Nephron (organoid): ENCODE measurements around the gene PLIN4.

Experiments
- H3K27ac Mint-ChIP-seq, 3 experiments: 2 replicates each; pipeline ENCODE4 v1.8.0; 2020; ENCODE audit warnings: mixed read lengths in 3 of 3, mild to moderate bottlenecking in 2 of 3, moderate library complexity in 1 of 3
- H3K27me3 Mint-ChIP-seq: 2 replicates; pipeline ENCODE4 v1.8.0; 2021; ENCODE audit warnings: low read depth, mild to moderate bottlenecking, moderate library complexity, mixed read lengths
- H3K36me3 Mint-ChIP-seq: 2 replicates; pipeline ENCODE4 v1.8.0; 2020; ENCODE audit warnings: low read depth, mixed read lengths
- H3K4me1 Mint-ChIP-seq: 2 replicates; pipeline ENCODE4 v1.8.0; 2020; ENCODE audit warnings: mixed read lengths
- H3K4me3 Mint-ChIP-seq, 3 experiments: 2 replicates each; pipeline ENCODE4 v1.8.0; 2020; ENCODE audit warnings: mild to moderate bottlenecking in 3 of 3, mixed read lengths in 3 of 3, moderate library complexity in 2 of 3
- H3K9me3 Mint-ChIP-seq: 2 replicates; pipeline ENCODE4 v1.8.0; 2020; ENCODE audit warnings: mixed read lengths
- TF ChIP-seq, protein P1 (sequence below), 3 experiments: fragments of 200-600 bp; sonication (generic); IDR thresholded peaks; one replicate each; pipeline ENCODE4 v1.5.0; 2021; ENCODE audit warnings: antibody characterized with exemption in 3 of 3; ENCODE audit not compliant: unreplicated experiment in 3 of 3

Gene PLIN4

GRCh38 chr19:4464815-4465581 lies 53.3 kb downstream of the PLIN4 start:
- no peak overlapping the region for H3K27ac Mint-ChIP-seq
- H3K4me3 Mint-ChIP-seq: no peak overlapping the region
- H3K4me1 Mint-ChIP-seq: no peaks in the 10 kb centered on the region
- no peaks in the 10 kb centered on the region for H3K9me3 Mint-ChIP-seq
- no peaks in the 10 kb centered on the region for H3K27me3 Mint-ChIP-seq
- TF ChIP-seq, protein P1, sequence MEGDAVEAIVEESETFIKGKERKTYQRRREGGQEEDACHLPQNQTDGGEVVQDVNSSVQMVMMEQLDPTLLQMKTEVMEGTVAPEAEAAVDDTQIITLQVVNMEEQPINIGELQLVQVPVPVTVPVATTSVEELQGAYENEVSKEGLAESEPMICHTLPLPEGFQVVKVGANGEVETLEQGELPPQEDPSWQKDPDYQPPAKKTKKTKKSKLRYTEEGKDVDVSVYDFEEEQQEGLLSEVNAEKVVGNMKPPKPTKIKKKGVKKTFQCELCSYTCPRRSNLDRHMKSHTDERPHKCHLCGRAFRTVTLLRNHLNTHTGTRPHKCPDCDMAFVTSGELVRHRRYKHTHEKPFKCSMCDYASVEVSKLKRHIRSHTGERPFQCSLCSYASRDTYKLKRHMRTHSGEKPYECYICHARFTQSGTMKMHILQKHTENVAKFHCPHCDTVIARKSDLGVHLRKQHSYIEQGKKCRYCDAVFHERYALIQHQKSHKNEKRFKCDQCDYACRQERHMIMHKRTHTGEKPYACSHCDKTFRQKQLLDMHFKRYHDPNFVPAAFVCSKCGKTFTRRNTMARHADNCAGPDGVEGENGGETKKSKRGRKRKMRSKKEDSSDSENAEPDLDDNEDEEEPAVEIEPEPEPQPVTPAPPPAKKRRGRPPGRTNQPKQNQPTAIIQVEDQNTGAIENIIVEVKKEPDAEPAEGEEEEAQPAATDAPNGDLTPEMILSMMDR (IDR thresholded peaks at IDR 0.05; ENCODE audit: unreplicated experiment in 3 of 3): no peak
- H3K36me3 Mint-ChIP-seq: no peaks in the 10 kb centered on the region

- H3K27ac Mint-ChIP-seq: peak within 1 kb of the TSS; percentile 99
- no peaks in the 10 kb centered on the region for H3K9me3 Mint-ChIP-seq
- peak within 1 kb of the TSS; percentile 96 to 98 (median 96) for H3K4me3 Mint-ChIP-seq
- H3K4me1 Mint-ChIP-seq: peaks cover 21% of the 10 kb centered on the region
- H3K36me3 Mint-ChIP-seq: peaks cover 4% of the 10 kb centered on the region
- TF ChIP-seq, protein P1 (IDR thresholded peaks at IDR 0.05; ENCODE audit: unreplicated experiment in 3 of 3): no peak
- H3K27me3 Mint-ChIP-seq: no peaks in the 10 kb centered on the region
Observed at GRCh38 chr19:4457654-4458395, 60.5 kb downstream of the PLIN4 start, which contains the start of gene UBXN6. TSS of gene UBXN6 (minus strand) at chr19:4457794. CDS start at chr19:4457697, 97 bp downstream.

GRCh38 chr19:4456843-4457653 lies 61.2 kb downstream of the PLIN4 start:
- no peaks in the 10 kb centered on the region for H3K27me3 Mint-ChIP-seq

DNA sequence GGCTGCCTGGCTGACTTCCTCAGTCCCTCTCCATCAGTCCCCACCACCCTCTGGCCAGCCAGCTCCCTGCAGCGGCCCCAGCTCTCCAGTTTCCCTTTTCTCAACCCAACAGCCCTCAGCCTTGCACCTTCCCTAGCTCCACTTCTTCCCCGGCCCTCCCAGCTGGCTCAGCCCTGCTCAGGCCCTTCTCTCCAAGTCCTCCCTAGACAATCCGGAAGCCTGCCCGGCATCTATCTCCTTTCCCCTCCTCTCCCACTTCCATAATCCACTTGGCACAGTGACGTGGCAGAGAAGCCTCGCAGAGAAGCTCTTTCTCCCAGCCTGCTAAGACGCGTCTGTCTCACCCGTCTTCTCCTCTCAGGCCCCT lies 61.8 kb downstream of the PLIN4 start:
- Mint-ChIP-seq H3K4me1 (peaks cover 21% of the 10 kb centered on the region), H3K4me3 (peak overlapping the region; percentile 96 to 98 (median 96)), H3K36me3 (peaks cover 4% of the 10 kb centered on the region), H3K27ac (peak overlapping the region; percentile 99), H3K27me3 (no peaks in the 10 kb centered on the region), H3K9me3 (no peaks in the 10 kb centered on the region)
- TF ChIP-seq, protein P1 (IDR thresholded peaks at IDR 0.05; ENCODE audit: unreplicated experiment in 3 of 3): no peak

More at GRCh38 chr19:4456843-4457653, 61.2 kb downstream of the PLIN4 start:
- TF ChIP-seq, protein P1 (IDR thresholded peaks at IDR 0.05; ENCODE audit: unreplicated experiment in 3 of 3): no peak
- H3K27ac Mint-ChIP-seq: peak overlapping the region; percentile 99
- peak overlapping the region; percentile 96 to 98 (median 96) for H3K4me3 Mint-ChIP-seq
- H3K9me3 Mint-ChIP-seq: no peaks in the 10 kb centered on the region
- H3K4me1 Mint-ChIP-seq: peaks cover 21% of the 10 kb centered on the region
- peaks cover 4% of the 10 kb centered on the region for H3K36me3 Mint-ChIP-seq

- TF ChIP-seq, protein P1 (IDR thresholded peaks at IDR 0.05; ENCODE audit: unreplicated experiment in 3 of 3): peak in 1 of 3 experiments; percentile 21
- Mint-ChIP-seq H3K36me3 (peaks cover 5% of the 10 kb centered on the region), H3K4me1 (peaks cover 21% of the 10 kb centered on the region), H3K27me3 (no peaks in the 10 kb centered on the region), H3K9me3 (no peaks in the 10 kb centered on the region), H3K27ac (peak overlapping the region; percentile 99), H3K4me3 (peak overlapping the region; percentile 96 to 98 (median 96))
Observed at GRCh38 chr19:4455719-4456475, 62.4 kb downstream of the PLIN4 start.
